ENCODE data around the gene SMG6. TPM values are rescaled to one million over a fixed set of nuclear protein-coding genes. Genes with fewer than 3 reads are reported as not detected.
A peak's percentile ranks its signal among the peaks of the same experiment; 100 is the strongest.

The SMG6 gene
- total and polyA plus RNA-seq, 8 donors, result 17.0 to 102 (median 24.4) TPM

GRCh38 chr17:2194889-2195335, 108.7 kb downstream of the SMG6 start:
- Histone ChIP-seq H3K9me3 (no peaks in the 10 kb centered on the region), H3K4me1 (peaks cover 5 to 38% (median 23%) of the 10 kb centered on the region in 4 donors), H3K36me3 (peaks cover 0 to 20% (median 19%) of the 10 kb centered on the region in 4 donors), H3K27me3 (no peaks in the 10 kb centered on the region), H3K4me3 (no peak overlapping the region), H3K27ac (no peak overlapping the region)
- intact Hi-C loops (cut with DNase I; ENCODE audit: low total_unique reads), result no loop called here
- peak in 1 of 2 donors; percentile 9 for DNase-seq
- 62 to 86% (median 81%) methylated on average over 5 of the region's 5 CpGs for WGBS, 5 donors
- no peak for TF ChIP-seq POLR2A (IDR thresholded peaks at IDR 0.05)
- no peak for TF ChIP-seq POLR2AphosphoS5 (IDR thresholded peaks at IDR 0.05)
- TF ChIP-seq EP300 (IDR thresholded peaks at IDR 0.05), result no peak

DNA sequence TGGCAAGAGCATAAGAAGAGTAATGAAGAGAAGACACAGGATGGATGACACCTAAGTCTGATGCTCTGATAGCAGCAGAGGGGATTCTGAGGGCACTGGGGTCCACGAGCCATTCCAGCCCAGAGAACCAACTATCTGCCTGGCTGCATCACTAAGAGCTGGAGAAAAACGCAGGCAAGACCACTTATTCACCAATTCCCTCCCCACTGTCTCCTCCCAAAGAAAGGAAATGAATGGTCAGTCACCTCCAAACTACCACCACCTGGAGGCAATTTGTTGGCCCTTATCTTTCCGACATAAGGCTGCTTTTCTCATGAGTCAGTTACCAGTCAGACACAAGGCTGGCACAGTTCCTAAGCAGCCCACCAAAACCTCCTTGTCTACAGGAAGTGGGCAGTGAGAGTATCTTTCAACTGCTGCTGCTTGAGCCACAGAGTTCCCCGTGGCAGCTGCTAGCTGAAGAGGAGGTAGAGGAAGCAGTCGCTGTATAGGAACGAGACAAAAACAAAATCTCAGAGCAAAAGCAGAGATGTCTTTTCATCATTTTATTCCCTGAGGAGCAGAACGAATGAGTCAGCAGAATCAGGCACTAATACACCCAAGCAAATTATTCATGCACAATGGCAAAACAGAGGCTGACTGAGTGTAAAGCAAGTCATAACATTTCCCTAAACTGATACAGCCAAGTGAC, 111.1 kb downstream of the SMG6 start:
- H3K4me1 ChIP-seq, result peaks cover 5 to 49% (median 33%) of the 10 kb centered on the region in 4 donors
- H3K27me3 ChIP-seq, result no peaks in the 10 kb centered on the region
- no peak overlapping the region for H3K4me3 ChIP-seq
- no peak for TF ChIP-seq POLR2A (IDR thresholded peaks at IDR 0.05)
- no peak for TF ChIP-seq POLR2AphosphoS5 (IDR thresholded peaks at IDR 0.05)
- no peak for TF ChIP-seq EP300 (IDR thresholded peaks at IDR 0.05)
- no peak for TF ChIP-seq CTCF (IDR thresholded peaks at IDR 0.05)
- 38 to 68% (median 58%) methylated on average over 7 of the region's 7 CpGs for WGBS, 5 donors
- intact Hi-C loops (cut with DNase I; ENCODE audit: low total_unique reads), result no loop called here
- H3K9me3 ChIP-seq, result no peaks in the 10 kb centered on the region
- DNase-seq, result peak in 1 of 2 donors; percentile 53
- H3K27ac ChIP-seq, result peak overlapping the region in 4 of 5 donors; percentile 19 to 56 (median 35)
- H3K36me3 ChIP-seq, result peaks cover 0 to 31% (median 29%) of the 10 kb centered on the region in 4 donors

- 73 to 82% (median 77%) methylated on average over 9 of the region's 9 CpGs for WGBS, 5 donors
- intact Hi-C loops (cut with DNase I; ENCODE audit: low total_unique reads), result no loop called here
- H3K9me3 ChIP-seq, result no peaks in the 10 kb centered on the region
- no peak overlapping the region for H3K4me3 ChIP-seq
- peak in 1 of 2 donors; percentile 69 for DNase-seq
- H3K27ac ChIP-seq, result peak overlapping the region; percentile 19 to 56 (median 20)
- H3K27me3 ChIP-seq, result no peaks in the 10 kb centered on the region
- no peak for TF ChIP-seq CTCF (IDR thresholded peaks at IDR 0.05)
- no peak for TF ChIP-seq POLR2AphosphoS5 (IDR thresholded peaks at IDR 0.05)
- no peak for TF ChIP-seq POLR2A (IDR thresholded peaks at IDR 0.05)
- no peak for TF ChIP-seq EP300 (IDR thresholded peaks at IDR 0.05)
- H3K36me3 ChIP-seq, result peaks cover 0 to 37% (median 36%) of the 10 kb centered on the region in 4 donors
- H3K4me1 ChIP-seq, result peaks cover 5 to 49% (median 33%) of the 10 kb centered on the region in 4 donors
Measured at GRCh38 chr17:2191785-2192184, 111.8 kb downstream of the SMG6 start.

- Histone ChIP-seq H3K27me3 (no peaks in the 10 kb centered on the region), H3K4me1 (peaks cover 5 to 49% (median 33%) of the 10 kb centered on the region in 4 donors), H3K27ac (peak overlapping the region in 2 of 5 donors; percentile 50 to 54), H3K36me3 (peaks cover 6 to 42% (median 42%) of the 10 kb centered on the region in 4 donors), H3K9me3 (no peaks in the 10 kb centered on the region), H3K4me3 (no peak overlapping the region)
- no peak for TF ChIP-seq EP300 (IDR thresholded peaks at IDR 0.05)
- no peak for TF ChIP-seq POLR2A (IDR thresholded peaks at IDR 0.05)
- no peak for TF ChIP-seq POLR2AphosphoS5 (IDR thresholded peaks at IDR 0.05)
- no peak for TF ChIP-seq CTCF (IDR thresholded peaks at IDR 0.05)
- peak in 1 of 2 donors; percentile 13 for DNase-seq
- intact Hi-C loops (cut with DNase I; ENCODE audit: low total_unique reads), result no loop called here
- 83 to 94% (median 87%) methylated on average over 6 of the region's 6 CpGs for WGBS, 5 donors
Measured at GRCh38 chr17:2191227-2191626, 112.4 kb downstream of the SMG6 start.
